Osteoblast (primary cell): ENCODE measurements around the gene RABL3. TPM values are rescaled to one million over a fixed set of nuclear protein-coding genes. Genes with fewer than 3 reads are reported as not detected.

Source experiments
- DNase-seq: peaks from one replicate; pipeline ENCODE4 v3.0.0; 2011; ENCODE audit warnings: low spot score, mixed read lengths; ENCODE audit not compliant: insufficient read length; ENCODE audit errors: missing footprints
- H2AFZ ChIP-seq: 2 replicates; pipeline ENCODE4 v1.6.0; 2011; ENCODE audit warnings: mild to moderate bottlenecking, low read length
- H3K27ac ChIP-seq: 2 replicates; pipeline ENCODE4 v1.5.1; 2011; ENCODE audit warnings: mild to moderate bottlenecking, low read depth, low read length, moderate library complexity
- H3K27me3 ChIP-seq: 2 replicates; pipeline ENCODE4 v1.6.0; 2012; ENCODE audit warnings: mild to moderate bottlenecking, control low read depth, inconsistent platforms, low read length, moderate library complexity; ENCODE audit not compliant: insufficient read depth
- H3K36me3 ChIP-seq: 2 replicates; pipeline ENCODE4 v1.5.1; 2011; ENCODE audit warnings: mild to moderate bottlenecking, low read length, control low read depth, moderate library complexity; ENCODE audit not compliant: insufficient read depth
- H3K4me1 ChIP-seq: 2 replicates; pipeline ENCODE4 v1.5.1; 2011; ENCODE audit warnings: mild to moderate bottlenecking, low read length, control low read depth, moderate library complexity; ENCODE audit not compliant: insufficient read depth
- H3K4me2 ChIP-seq: 2 replicates; pipeline ENCODE4 v1.6.0; 2011; ENCODE audit warnings: mild to moderate bottlenecking, low read length; ENCODE audit not compliant: insufficient read depth
- H3K4me3 ChIP-seq: fragments of 200-600 bp; sonication (generic); 3 replicates; pipeline ENCODE4 v1.5.1; 2012; ENCODE audit warnings: mild to moderate bottlenecking, low read length, inconsistent platforms; ENCODE audit not compliant: insufficient read depth
- H3K79me2 ChIP-seq: 2 replicates; pipeline ENCODE4 v1.6.0; 2012; ENCODE audit warnings: mild to moderate bottlenecking, low read length, control low read depth, inconsistent platforms; ENCODE audit not compliant: insufficient read depth
- H3K9me3 ChIP-seq: 2 replicates; pipeline ENCODE4 v1.5.1; 2011; ENCODE audit warnings: low read depth, low read length, control low read depth
- H4K20me1 ChIP-seq: 2 replicates; pipeline ENCODE4 v1.6.0; 2012; ENCODE audit warnings: mild to moderate bottlenecking, low read length, control low read depth; ENCODE audit not compliant: insufficient read depth
- total RNA-seq: library from RNA; depleted of rRNA; stranded (reverse); fragments of >200 nt; gene quantifications from 2 replicates; pipeline ENCODE4 v1.2.3, GENCODE V29; 2012
- TF ChIP-seq, protein P1 (sequence below): IDR thresholded peaks from 2 replicates; pipeline ENCODE4 v1.5.1; 2011; ENCODE audit warnings: mild to moderate bottlenecking, low read depth, low read length, moderate library complexity; ENCODE audit errors: extremely low read depth

RABL3 gene
- total RNA-seq, 1 donor, result 15.2 TPM

GRCh38 chr3:120682095-120682681 lies 60.1 kb downstream of the RABL3 start, which contains the start of gene HGD:
TSS of gene HGD (minus strand) at chr3:120682239. CDS start at chr3:120682111, 128 bp downstream.
- H3K4me2 ChIP-seq, result no peak within 1 kb of the TSS
- no peaks in the 10 kb centered on the region for H3K9me3 ChIP-seq
- H3K36me3 ChIP-seq, result no peaks in the 10 kb centered on the region
- no peaks in the 10 kb centered on the region for H4K20me1 ChIP-seq
- no peaks in the 10 kb centered on the region for H3K79me2 ChIP-seq
- H3K27ac ChIP-seq, result no peak within 1 kb of the TSS
- no peak within 1 kb of the TSS for H3K4me3 ChIP-seq
- TF ChIP-seq, protein P1, sequence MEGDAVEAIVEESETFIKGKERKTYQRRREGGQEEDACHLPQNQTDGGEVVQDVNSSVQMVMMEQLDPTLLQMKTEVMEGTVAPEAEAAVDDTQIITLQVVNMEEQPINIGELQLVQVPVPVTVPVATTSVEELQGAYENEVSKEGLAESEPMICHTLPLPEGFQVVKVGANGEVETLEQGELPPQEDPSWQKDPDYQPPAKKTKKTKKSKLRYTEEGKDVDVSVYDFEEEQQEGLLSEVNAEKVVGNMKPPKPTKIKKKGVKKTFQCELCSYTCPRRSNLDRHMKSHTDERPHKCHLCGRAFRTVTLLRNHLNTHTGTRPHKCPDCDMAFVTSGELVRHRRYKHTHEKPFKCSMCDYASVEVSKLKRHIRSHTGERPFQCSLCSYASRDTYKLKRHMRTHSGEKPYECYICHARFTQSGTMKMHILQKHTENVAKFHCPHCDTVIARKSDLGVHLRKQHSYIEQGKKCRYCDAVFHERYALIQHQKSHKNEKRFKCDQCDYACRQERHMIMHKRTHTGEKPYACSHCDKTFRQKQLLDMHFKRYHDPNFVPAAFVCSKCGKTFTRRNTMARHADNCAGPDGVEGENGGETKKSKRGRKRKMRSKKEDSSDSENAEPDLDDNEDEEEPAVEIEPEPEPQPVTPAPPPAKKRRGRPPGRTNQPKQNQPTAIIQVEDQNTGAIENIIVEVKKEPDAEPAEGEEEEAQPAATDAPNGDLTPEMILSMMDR, result no peak
- H3K27me3 ChIP-seq, result no peaks in the 10 kb centered on the region
- H2AFZ ChIP-seq, result no peak within 1 kb of the TSS
- H3K4me1 ChIP-seq, result peaks cover 17% of the 10 kb centered on the region
- no peak for DNase-seq

- no peaks in the 10 kb centered on the region for H3K36me3 ChIP-seq
- no peak overlapping the region for H3K4me2 ChIP-seq
- H3K4me1 ChIP-seq, result peaks cover 17% of the 10 kb centered on the region
- H2AFZ ChIP-seq, result no peak overlapping the region
- H3K79me2 ChIP-seq, result no peaks in the 10 kb centered on the region
- no peaks in the 10 kb centered on the region for H3K27me3 ChIP-seq
- no peaks in the 10 kb centered on the region for H3K9me3 ChIP-seq
- no peak for DNase-seq
- no peaks in the 10 kb centered on the region for H4K20me1 ChIP-seq
- TF ChIP-seq, protein P1, result no peak
- no peak overlapping the region for H3K27ac ChIP-seq
- H3K4me3 ChIP-seq, result no peak overlapping the region
Observed at GRCh38 chr3:120681506-120682038, 60.7 kb downstream of the RABL3 start.

DNA sequence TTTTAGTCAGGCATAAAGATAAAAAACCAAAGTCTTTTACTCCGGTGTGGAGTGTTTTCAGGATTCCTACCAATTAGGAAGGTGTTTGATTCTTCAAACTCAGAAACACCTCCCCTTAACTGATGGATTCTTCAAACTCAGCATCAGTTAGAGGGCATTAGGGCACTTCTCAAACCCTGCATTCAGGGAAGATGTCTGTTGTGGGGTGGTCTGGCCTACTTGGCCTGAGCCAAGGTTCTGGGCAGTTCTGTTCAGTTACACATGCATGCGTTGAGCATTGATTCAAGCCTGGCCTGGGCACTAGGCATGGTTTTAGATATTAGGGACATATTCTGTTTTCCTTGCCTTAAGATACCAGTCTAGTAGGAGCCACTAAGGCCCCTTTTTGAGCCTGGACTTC lies 61.3 kb downstream of the RABL3 start:
- H3K9me3 ChIP-seq, result no peaks in the 10 kb centered on the region
- H3K4me2 ChIP-seq, result no peak overlapping the region
- no peak overlapping the region for H3K4me3 ChIP-seq
- H3K4me1 ChIP-seq, result peaks cover 17% of the 10 kb centered on the region
- TF ChIP-seq, protein P1, result no peak
- no peaks in the 10 kb centered on the region for H3K79me2 ChIP-seq
- H3K27me3 ChIP-seq, result no peaks in the 10 kb centered on the region
- H3K27ac ChIP-seq, result no peak overlapping the region
- H2AFZ ChIP-seq, result no peak overlapping the region
- no peaks in the 10 kb centered on the region for H4K20me1 ChIP-seq
- no peaks in the 10 kb centered on the region for H3K36me3 ChIP-seq
- no peak for DNase-seq

DNA sequence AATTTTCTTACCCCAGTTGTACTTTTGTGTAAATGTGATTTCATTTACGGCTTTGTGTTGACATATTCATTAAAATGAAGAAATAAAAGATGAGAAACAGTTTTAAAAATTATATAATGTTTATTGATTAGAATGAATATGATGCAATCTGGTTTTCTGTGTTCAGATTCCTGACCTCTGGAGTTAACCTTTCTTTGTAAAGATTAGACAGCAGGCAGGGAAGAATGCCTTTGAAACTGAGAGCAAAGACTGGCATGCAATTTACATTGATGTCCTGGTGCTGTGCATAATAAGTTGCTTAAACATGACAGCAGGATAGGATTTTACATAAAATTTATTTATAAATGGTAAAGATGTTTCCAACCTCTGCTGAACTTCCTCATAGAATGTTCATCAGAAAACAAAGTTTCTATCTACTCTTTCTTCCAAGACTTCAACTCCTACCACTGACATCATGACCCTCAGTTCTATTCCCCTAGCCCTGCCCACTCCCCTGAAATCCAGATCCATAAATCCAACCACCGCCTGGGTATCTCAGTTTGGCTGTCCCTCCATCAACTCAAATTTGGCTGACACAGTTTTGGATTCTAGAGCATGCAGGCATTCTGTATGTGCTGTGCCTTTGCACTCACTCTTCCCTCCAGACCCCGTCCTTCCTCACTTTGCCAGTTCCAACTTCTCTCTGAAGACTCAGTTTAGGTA lies 62.0 kb downstream of the RABL3 start:
- Histone ChIP-seq H3K9me3 (no peaks in the 10 kb centered on the region), H3K4me1 (peaks cover 17% of the 10 kb centered on the region), H3K4me3 (no peak overlapping the region), H3K27ac (no peak overlapping the region), H3K4me2 (no peak overlapping the region), H3K79me2 (no peaks in the 10 kb centered on the region), H3K36me3 (no peaks in the 10 kb centered on the region), H4K20me1 (no peaks in the 10 kb centered on the region), H3K27me3 (no peaks in the 10 kb centered on the region), H2AFZ (no peak overlapping the region)
- TF ChIP-seq, protein P1, result no peak
- no peak for DNase-seq
